ENCODE results near the gene RUNX1.

The RUNX1 gene

DNA sequence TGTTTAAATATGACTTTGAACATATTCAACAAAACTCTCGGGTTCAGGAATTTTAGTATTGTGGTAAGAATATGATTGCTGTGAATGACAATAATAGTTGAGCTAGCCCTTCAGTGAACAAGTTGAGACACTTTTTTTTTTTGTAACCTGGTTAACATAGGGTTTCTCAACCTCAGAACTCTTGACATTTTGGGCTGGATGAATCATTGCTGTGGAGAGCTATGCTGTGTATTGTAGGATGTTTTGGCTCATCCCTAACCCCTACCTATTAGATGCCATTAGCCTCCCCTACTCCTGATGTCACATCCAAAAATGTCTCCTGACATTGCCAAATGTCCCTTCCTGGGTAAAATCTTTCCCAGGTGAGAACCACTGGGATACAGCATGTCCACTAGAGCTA lies 113.7 kb downstream of the RUNX1 start:
- TF ChIP-seq, protein P1, sequence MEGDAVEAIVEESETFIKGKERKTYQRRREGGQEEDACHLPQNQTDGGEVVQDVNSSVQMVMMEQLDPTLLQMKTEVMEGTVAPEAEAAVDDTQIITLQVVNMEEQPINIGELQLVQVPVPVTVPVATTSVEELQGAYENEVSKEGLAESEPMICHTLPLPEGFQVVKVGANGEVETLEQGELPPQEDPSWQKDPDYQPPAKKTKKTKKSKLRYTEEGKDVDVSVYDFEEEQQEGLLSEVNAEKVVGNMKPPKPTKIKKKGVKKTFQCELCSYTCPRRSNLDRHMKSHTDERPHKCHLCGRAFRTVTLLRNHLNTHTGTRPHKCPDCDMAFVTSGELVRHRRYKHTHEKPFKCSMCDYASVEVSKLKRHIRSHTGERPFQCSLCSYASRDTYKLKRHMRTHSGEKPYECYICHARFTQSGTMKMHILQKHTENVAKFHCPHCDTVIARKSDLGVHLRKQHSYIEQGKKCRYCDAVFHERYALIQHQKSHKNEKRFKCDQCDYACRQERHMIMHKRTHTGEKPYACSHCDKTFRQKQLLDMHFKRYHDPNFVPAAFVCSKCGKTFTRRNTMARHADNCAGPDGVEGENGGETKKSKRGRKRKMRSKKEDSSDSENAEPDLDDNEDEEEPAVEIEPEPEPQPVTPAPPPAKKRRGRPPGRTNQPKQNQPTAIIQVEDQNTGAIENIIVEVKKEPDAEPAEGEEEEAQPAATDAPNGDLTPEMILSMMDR (IDR thresholded peaks at IDR 0.05; ENCODE audit: low read depth, low read length, missing control alignments): no peak
- no peak overlapping the region for H3K4me3 ChIP-seq (ENCODE audit: low read depth, low read length)
- no peak for DNase-seq (ENCODE audit: low read depth)
- in situ Hi-C loops (cut with HindIII; ENCODE audit: low sequenced_read_pairs): no loop called here

DNA sequence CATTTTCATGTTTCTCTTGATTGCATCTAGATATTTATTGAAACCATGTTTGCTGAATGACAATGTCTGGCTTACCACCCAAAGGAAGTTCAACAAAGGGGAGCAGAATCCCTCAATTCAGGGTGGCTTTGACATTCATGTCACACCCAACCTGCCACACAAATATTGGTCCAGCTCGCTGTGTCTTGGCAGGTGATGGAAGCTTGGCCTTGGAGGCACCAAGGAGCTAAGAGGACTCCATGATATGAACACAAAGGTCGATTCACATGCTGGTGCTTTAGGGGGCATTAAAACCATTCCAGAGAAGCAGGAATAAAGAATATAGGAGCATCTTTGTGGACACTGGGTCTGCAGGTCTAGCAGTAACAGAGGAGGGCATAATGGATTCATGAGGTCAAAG lies 114.8 kb downstream of the RUNX1 start:
- no peak overlapping the region for H3K4me3 ChIP-seq (ENCODE audit: low read depth, low read length)
- in situ Hi-C loops (cut with HindIII; ENCODE audit: low sequenced_read_pairs): no loop called here
- TF ChIP-seq, protein P1 (IDR thresholded peaks at IDR 0.05; ENCODE audit: low read depth, low read length, missing control alignments): no peak
- DNase-seq (ENCODE audit: low read depth): no peak

DNA sequence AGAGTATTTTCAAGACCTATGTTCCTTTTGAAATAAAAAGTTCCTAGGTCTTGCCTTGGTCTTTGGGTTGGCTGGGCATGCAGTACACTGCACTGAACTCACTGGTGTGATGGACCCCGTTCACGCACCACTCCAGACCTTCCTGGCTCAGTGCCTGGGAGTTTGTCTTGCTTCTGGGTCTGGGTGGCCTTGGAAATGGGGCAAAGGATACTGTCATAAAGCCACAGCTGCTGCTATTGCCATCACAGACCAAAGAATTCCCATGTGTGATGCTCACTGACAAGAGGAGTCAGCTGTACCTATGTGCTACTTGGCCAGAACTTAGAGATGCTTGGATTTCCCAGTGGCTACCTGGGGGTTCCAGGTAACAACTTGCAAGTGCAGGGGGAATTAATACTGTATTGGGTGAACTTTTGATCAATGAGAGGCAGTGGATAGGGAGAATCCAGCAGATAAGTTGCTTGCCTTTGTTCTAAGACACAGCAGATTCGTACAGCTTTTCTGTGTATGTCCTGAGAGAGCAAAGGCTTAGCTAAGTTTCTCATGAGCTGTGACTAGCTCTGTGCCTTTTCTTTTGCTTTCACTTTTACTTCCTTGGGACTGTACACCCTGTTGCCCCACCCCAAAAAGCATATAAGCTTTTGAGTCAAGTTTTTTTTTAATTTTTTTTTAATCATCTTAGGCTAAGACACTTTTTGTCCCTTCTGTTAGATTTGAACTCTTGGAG lies 115.3 kb downstream of the RUNX1 start:
- TF ChIP-seq, protein P1 (IDR thresholded peaks at IDR 0.05; ENCODE audit: low read depth, low read length, missing control alignments): no peak
- in situ Hi-C loops (cut with HindIII; ENCODE audit: low sequenced_read_pairs): no loop called here
- no peak overlapping the region for H3K4me3 ChIP-seq (ENCODE audit: low read depth, low read length)
- DNase-seq (ENCODE audit: low read depth): no peak

DNA sequence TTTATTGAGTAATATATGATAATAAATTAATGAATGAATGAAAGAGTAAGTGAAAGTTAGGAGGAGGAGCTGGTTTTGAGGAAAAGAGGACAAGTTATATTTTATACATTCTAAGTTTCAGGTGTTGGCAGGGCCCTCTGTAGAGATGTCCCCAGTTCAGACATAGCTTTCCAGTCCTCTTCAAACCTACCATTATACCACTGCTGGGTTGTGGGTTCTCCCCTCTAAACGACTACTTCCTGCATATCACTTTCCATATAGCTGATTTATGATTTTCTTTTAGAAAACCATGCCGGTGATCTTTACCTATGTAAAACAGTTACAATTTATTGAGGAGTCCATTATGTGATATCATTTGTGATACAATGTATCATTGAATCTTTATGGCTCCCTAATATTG lies 116.9 kb downstream of the RUNX1 start:
- TF ChIP-seq, protein P1 (IDR thresholded peaks at IDR 0.05; ENCODE audit: low read depth, low read length, missing control alignments): no peak
- no peak overlapping the region for H3K4me3 ChIP-seq (ENCODE audit: low read depth, low read length)
- DNase-seq (ENCODE audit: low read depth): no peak
- in situ Hi-C loops (cut with HindIII; ENCODE audit: low sequenced_read_pairs): no loop called here

DNA sequence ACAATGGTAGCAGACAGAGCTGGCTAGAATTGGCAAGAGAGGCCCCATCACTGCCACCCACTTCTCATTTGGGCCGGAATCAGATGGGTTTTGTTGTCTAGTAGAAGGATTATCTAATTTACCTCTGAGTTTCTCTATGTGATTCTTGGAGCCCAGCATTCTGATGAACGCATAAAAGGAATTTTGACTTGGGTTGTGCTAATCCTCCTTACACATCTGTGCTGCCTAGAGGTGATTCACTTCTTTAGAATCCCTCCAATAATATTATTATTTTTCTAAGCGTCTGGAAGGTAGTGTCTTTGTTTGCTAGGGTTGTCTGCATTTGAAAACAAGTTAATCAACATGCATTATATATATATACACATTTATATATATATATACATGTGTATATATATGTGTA lies 118.1 kb downstream of the RUNX1 start:
- H3K4me3 ChIP-seq (ENCODE audit: low read depth, low read length): no peak overlapping the region
- in situ Hi-C loops (cut with HindIII; ENCODE audit: low sequenced_read_pairs): no loop called here
- TF ChIP-seq, protein P1 (IDR thresholded peaks at IDR 0.05; ENCODE audit: low read depth, low read length, missing control alignments): no peak
- peak; percentile 23 for DNase-seq (ENCODE audit: low read depth)

DNA sequence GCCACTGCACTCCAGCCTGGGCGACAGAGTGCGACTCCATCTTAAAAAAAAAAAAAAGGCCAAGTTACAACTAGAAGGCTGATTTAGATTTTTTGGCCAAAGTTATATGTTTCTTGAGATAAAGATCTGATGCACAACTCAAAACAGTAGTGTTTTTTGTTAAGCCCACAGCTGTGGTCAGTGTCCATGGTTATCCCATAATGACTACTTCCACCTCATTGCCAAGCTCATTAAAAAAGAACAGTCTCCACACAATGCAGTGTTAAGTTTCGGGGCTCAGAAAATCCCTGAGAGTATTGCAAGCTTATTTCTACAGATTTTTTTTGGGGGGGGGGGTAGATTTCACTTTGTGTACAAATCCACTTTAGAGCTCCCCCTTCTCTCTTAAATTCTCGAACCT lies 120.5 kb downstream of the RUNX1 start:
- no peak overlapping the region for H3K4me3 ChIP-seq (ENCODE audit: low read depth, low read length)
- in situ Hi-C loops (cut with HindIII; ENCODE audit: low sequenced_read_pairs): no loop called here
- TF ChIP-seq, protein P1 (IDR thresholded peaks at IDR 0.05; ENCODE audit: low read depth, low read length, missing control alignments): no peak
- DNase-seq (ENCODE audit: low read depth): peak; percentile 16
